M059J (cell line): ENCODE measurements around the gene EML4. TPM values are rescaled to one million over a fixed set of nuclear protein-coding genes. Genes with fewer than 3 reads are reported as not detected.

ENCODE experiments used
- DNase-seq: peaks from one replicate; pipeline ENCODE4 v3.0.0-alpha.2; 2012; ENCODE audit warnings: low read depth
- total RNA-seq: library from RNA; depleted of rRNA; stranded (reverse); fragments of >200 nt; shearing (Covaris generic); gene quantifications from 2 replicates; pipeline ENCODE4 v1.2.3, GENCODE V29; 2014

EML4 gene
- total RNA-seq, 1 experiment from 2014 or later = 36.7 TPM

DNA sequence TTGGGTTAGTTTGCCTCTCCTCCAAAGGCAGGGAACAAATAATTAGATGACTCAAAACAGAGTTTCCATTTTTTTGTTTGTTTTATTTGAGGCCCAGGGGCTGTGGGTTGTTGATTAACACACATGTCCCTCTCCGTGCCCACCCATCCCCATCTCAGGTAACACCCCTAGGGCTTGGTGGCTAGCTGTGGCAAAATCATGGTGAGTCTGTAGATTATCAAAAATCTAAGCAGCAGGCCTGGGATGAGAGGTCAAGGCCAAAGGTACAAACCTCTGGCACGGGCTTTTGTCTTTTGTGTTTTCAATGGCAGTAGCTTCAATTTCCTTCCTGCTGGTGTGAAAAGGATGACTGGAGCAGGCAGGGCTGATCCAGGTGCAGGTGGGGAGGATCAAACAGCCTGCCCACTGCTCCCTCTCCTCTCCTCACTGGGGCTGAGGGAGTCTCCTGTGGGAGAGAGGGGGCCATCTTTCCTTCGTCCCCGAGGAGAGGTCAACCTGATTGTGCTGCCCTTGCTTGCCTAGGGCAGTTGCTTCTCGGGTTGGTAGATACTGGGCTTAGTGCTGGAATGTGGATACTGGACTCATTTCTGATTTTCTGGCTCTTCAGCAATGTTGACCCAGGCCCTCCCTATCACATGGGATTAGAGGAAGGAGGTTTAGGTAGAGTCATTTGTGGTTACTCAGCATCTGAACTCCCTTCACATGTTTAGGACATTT, 31.9 kb upstream of the EML4 start:
- peak; percentile 45 for DNase-seq

DNA sequence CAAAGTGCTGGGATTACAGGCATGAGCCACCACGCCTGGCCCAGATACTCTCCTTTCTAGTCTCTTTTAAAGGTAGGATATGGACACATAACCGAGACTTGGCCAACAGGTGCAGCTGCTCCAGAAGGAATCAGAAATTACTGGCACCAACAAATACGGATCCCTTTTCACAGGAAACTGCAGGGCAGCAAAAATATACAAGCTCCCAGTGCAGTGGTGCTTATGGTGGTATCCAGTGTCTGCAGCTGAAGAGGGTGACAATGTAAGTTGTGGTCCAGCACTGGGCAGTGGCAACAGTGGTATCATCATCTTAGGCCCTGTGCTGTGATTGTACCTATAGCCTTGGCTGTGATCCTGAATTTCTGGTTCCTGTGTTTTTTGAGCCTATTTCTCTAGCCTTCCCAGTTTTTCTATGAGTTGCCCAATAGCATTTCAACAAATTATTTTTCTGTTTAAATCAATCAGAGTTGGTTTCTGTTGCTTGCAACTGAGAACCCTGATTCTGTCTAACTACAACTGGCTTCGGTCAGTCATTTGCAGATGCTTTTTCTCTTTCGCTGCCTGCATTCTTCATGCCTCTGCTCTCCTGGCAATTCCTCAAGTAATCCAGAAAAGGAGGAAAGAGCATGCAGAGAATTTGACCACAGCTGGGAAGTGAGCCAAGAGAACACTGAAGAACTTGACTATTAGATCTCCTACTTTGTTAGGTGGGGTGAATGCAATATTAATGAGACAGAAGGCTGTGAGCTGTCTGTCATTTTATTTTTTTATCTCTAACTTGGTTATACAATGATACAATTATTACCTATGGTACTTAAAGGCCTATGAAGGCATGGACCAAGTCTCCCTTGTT, 30.8 kb upstream of the EML4 start:
- DNase-seq = peak; percentile 98

DNA sequence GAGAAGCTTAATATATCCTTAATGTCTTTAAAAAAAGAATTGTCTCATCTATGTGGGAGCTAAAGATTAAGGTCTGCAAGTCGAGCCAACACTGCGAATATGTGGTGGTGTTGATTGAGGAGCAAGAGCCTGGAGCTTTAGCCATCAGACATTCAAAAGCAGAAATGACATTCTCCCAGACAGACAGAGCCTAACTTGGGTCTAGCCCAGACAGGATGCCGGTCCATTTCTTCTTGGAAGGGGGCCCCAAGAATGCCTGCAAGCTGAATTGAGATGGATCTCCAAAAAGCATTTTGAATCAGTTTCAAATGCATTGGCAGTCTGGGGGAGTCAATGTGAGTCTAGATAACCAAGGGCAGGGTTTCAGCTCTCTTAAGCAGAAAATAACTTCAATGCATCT, 30.1 kb upstream of the EML4 start:
- DNase-seq = peak; percentile 15

DNA sequence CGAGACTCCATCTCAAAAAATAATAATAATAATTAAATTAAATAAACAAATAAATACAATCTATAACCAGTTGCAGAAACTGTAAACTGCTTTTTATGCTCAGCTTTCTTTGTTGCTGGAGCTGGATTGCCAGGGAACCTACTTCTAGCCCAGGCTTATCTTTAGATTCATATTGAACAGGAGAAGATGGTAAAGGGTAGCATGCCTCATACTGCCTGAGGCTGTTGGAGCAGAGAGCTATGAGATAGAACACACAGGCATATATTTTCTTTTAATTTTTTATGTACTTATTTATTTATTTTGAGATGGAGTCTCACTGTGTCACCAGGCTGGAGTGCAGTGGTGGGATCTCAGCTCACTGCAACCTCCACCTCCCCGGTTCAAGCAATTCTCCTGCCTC, 28.7 kb upstream of the EML4 start:
- peak; percentile 48 for DNase-seq

DNA sequence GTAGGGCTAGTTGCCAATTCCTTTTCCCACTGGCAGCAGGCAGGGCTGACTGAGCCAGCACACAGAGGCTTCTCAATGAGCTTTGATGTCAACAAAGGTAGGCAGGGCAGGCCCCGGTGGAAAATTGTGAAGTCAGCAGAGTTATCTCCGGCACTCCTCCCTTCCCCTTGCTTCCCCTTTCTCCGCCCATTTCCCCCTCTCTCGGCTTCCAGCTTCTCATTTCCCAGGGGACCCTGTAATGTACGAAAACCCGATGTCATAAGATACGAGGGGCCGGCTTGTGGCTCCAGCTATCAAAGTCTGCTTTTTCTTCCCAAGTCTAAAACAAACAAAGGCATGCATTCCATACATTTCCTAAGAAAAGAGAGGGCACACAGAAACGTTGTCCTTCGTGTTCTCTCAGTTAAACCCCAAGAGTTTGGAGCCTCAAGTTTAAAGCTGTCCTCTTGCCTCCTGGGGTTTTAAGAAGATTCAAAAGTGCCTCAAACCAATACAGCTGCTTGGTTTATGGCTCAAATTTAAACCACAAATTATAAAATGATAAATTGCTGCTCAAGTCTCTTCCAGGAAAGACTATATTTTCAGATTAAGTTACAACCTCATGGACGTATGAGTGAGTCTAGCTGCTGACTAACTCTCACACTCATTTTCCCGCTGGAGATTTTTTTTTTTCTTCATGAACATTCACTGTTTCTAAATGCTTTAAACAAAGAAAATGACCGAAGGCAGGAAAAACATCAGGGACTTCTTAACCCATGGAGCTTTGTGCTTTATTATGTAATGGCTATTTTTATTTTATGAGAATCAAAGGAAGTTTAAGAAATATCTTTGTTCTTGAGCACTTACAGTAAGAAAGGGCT, 27.2 kb upstream of the EML4 start:
- DNase-seq = peak; percentile 82

DNA sequence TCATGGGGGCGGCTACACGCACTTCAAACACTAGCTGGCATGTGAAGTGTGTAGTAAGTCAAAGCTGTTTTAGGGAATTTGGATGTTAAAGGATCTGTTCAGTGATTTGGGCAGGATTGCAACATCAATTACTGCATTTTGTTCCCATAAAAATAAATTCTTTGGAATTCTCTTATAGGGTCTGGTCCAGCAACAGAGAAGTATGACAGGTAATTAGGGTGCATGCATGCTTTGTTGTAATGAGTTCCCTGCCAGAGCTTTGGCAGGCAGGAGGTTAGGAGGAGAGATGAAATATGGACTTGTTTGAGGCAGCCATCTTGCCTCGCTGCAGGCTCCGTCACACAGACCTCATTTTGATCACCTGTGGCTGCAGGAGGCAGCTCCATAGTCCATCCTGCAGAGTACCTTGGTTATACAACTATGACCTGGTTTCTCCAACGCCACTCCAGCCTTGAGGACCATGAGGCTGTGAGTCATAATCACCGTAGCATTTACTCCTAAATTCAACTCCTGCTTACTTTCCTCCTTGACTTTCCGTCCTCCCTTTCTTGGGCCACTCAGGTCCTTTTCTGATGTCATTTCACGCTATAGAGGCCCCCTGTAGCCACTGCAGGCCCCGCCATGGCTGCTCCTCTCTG, 26.5 kb upstream of the EML4 start:
- peak; percentile 51 for DNase-seq

DNA sequence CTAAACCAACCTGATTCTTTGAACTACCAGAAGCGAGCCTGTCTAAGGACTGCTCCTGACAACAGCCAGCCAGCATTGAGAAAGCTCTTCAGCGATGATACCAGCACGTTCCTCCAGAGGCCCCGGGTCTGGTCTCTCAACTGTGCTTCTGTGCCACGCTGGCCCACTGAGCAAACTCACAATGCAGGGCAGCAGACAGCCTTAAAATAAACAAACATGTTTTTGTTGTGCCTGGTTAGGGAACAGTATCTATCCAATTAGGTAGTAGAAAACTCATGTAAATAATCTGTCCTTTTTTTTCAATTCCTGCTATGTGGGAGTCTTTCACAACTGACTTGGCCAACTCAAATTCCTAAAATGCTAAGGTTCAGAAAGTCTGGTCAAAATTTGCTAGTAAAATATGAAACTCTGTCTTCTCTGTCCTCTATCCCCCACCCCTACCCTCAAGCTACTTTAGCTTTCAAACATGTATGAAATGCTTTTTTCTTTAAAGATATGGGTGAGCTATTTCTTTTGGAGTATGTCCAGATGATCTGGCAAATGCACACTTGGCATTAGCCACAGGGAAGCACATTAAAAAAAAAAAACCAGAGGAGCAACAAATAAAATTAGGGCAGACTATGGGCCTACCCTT, 21.4 kb upstream of the EML4 start:
- DNase-seq = peak; percentile 46

DNA sequence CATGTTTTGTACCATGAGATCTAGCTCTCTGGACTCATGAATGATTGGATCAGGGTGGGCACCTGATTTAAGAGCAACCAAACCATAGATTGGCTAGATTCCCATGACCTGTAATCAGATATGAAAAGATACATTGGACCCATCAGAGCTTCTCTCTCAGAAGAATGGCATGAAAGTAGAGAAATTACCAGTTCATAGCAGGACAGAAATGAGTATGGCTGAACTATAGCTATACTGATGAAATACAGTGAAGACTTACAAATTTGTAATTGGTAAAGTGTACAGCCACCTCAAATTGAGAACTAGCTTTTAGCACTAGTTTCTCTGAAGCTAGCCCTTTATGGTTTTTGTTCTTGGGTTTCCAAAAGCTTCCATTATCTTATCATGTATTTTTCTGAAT, 19.0 kb upstream of the EML4 start:
- no peak for DNase-seq

DNA sequence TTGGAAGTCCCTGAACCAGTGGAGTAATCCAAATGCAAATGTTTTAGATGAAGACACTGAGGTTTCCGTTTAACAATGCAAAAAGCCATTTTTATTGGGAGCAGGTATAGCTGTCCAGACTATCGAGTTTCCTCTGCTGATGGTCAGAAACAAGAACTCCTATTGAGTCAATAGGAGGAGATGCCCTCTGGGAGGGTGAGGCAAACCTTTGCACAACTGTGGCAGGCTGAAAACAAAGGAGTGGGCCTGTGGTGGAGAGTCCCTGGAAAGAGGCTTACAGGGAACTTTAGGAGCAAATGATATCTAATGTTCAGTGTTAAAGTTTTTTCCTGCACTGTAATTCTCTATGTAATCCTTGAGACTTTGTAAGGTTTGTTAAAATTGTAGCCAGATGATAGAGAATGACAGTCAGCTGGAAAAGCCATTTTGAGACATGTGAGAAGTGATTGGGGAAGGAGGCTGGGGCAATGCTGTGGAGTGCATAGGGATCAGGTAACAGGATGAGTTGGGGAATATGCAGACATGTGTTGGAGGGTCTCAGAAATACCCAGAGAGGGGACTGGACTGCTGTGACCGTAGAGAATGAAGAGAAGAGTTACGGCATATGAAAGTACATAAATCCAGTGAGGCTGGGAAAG, 15.1 kb upstream of the EML4 start:
- no peak for DNase-seq

DNA sequence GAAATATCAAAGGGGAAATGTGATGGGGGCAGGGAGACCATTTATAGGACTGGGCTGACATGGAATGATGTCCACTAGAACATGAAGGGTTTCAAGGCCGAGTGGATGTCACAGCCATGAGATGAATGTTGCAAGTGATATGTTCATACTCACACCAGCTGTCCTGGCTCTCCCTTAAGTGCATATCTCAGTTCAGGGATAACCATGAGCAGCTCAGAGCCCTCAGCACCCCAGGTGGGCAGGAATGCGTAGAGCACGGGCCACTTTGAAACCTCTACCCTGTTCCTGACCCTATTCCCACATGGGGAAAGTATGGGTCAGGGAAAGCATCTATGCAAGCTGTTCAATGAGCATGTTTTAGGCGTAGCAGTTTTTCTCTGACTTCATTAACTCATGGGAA, 12.4 kb upstream of the EML4 start:
- no peak for DNase-seq

DNA sequence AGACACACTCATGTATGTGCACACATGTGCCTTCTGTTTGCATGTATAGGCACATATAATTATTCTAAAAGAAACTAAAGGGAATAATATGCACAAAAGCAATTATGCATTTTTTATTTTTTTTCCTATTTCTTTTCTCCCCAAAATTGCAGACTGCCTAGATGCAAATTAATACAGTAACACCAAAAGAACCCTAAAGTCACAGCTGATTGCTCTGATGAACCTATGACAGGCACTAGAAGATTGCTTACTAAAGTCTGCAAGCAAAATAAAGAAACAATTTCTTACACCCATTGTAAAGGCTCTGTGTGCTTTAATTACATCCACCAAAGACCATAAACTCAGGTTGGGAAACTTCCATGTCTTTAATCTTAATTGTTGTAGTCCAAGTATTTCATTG, 7.7 kb upstream of the EML4 start:
- no peak for DNase-seq

DNA sequence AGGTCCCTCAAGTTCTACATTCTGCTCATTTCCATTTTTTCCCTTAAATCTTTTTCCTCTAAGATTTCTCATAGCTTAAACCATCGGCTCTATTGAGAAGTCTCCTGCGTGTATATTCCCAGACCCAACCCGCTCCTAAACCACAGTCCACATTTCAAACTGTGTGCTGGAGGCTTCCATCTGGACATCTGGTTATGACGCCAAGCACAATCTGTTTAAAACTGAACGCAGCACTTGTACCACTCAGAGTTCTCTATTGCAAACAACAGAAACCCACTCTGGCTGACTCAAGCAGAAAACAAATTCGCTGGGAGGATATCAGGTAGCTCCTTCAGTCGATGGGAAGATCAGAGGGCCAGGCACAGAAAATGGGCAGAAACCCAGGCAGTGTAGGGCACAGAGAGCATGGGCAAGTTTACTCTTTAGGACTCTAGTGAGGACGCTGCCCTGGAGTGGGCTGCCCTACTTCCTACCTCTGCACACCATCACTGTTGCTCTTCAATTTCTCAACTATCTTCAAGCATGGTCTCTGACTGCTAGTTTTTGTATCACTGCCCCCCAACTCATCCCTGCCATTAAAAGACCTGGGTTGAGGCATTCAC, 5.6 kb upstream of the EML4 start:
- DNase-seq = no peak

DNA sequence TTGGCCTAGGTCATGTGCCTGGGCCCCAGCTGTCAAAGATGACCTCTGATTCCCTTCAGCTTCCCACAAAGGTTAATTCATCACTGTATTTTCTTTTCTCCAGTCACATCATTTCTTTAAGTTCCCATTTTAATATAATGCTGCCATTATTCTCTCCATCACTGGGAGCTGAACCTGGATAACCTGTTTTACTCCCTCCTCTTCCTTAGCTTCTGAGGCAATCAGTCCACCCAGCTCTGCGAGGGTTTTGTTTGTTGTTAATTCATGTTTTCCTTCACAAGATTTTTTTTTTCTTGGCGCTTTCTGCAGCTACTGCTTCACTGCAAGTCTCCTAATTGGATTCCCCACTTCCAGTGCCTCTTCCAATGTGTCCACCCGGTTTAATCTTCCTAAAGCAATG, 5.1 kb upstream of the EML4 start:
- DNase-seq = no peak

DNA sequence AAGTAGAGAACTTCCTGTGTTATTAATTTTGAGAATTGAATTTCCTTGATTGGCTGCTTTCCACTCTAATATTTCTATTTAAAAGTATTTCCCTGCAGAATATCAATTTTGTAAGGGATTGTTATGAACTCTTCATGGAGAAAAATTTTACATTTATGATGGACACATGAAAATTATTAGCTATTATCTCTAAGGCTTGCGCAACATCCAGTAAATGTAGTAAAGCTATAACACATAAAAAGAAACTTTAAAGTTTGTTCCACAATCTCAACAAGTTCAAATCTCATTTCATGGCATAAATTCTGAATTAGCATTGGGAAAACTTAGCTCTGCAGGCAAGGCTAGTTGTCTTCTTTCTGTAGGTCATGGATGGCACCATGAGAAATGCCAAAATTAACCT, 4.2 kb upstream of the EML4 start:
- no peak for DNase-seq

DNA sequence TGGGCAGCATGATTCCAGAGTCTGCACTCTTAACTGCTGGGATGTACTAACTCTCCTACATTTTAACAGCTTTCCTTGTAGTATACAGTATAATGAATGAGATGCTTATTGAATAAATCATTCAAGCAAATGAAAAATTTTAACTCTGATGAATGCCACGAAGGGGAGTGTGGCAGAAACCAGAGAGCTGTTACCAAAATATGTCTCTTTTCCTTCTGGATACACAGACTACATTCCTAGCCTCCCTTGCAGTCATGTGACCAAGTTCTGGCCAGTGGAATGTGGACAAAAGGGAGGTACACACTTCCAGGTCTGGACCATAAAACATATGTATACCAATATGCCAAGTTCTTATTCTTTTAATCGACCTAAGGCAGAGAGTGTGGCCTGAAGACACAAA, 1.7 kb upstream of the EML4 start:
- no peak for DNase-seq

DNA sequence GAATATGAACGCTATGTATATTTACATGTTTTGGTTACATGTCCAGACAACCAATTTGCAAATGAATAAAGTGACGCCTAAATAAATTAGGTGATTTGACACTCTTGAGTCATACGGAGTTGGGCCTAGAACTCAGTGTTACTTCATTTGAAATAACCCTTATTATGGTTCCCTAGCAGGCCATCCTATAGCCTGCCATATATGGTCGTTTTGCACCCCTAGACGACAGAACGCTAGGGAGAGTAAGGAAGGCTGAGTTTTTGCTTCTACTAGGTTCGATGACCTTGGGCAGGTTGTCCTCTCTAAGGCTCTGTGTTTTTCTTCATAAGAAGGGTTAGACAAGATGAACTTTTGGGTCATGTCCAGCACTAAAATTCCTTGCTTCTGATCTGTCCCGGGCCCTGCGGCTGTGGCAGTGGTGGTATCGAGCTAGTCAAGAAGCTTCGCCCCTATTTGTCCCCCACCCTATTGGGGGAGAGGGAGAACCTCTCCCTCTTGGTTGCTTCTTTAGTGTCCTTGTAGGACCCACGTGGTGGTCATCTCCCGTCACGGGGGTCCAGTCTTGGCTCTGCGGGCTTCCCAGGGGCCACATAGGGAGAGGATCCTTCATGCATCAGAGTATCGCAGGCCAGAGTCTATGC, 574 bp upstream of the EML4 start:
- DNase-seq = no peak

DNA sequence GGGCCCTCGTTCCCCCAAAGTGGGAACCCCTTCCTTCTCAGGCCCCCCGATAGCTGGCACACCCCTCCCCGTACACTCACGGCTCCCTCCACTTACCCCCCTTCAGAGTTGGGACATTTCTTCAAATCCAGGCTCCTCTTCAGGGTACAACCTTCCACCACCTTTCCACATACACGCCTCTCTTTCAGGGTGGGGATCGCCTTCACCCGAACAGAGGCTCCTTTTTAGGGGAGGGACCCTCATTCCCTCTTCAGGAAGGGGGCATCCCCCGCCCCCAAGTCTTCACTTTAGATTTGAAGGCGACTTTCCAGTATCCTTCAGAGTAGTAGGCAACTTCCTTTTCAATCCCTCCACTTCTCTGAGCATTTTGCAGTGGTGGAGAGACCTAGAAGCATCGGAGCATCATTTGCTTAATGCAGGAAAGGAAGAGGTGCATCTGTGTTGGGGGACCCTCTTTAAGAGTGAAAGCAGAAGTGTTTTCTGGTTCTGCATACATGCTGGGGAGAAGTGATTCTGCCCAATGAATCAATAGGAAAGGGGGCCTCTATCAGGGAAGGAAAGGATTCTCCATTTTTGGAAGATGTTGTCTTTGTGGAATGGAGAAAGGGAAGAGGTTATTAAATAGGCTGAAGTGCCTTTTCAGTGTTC, 845 bp downstream of the EML4 start:
- peak; percentile 16 for DNase-seq

DNA sequence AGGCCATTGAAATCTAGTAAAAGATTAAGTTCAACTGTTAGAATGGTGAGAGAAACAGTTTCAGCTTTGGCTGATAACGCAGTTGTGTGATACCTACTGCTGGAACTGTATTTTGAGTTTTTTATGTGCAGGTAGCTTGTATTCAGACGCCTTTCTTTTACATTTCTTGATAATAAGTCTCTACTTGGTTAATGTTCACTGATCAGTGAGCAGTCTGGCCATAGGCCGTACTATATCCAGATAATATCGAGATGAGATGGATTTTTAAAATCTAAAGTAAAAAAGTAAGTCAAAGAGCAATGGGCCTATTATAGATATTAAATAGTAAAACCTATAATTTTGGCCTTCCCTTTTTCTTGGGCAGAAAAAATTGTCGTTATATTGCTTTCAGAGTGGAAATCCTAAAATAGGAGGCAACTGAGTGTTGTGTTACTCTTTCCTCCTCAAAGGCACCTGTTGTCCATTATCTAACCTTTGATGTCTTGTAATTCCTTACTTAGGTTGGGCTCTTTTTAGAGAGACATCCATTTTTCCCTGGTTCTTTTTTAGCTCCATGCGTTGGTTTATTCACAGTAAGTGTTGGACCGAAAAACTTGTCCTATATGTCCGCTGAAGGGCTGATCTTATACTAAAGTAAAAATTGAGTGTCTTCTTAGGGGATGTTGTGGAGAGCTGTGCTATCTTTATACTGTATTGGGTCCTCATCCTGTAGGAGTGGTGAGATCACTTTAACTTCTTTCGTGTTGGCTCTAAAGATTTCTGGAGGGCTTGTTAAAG, 1.7 kb downstream of the EML4 start:
- no peak for DNase-seq
